Measurements from ENCODE around the gene KDM2A.
A peak's percentile ranks its signal among the peaks of the same experiment; 100 is the strongest.

Gene KDM2A

GRCh38 chr11:67262731-67263675 is 143.9 kb downstream of the KDM2A start:
- DNase-seq, result peak; percentile 11

GRCh38 chr11:67264260-67264659 is 145.2 kb downstream of the KDM2A start:
- DNase-seq, result no peak

GRCh38 chr11:67264877-67265632 is 146.0 kb downstream of the KDM2A start:
- DNase-seq, result no peak

- no peak for DNase-seq
Measured at GRCh38 chr11:67265633-67266448, 146.8 kb downstream of the KDM2A start.

GRCh38 chr11:67266449-67267187 is 147.6 kb downstream of the KDM2A start, which contains the start of gene GRK2:
GRK2 (plus strand) TSS chr11:67266473; CDS start chr11:67266700, 227 bp downstream.
- DNase-seq, result peak; percentile 28

GRCh38 chr11:67267188-67268080 is 148.4 kb downstream of the KDM2A start:
- DNase-seq, result no peak

- DNase-seq, result no peak
Measured at GRCh38 chr11:67268081-67268961, 149.3 kb downstream of the KDM2A start.

- DNase-seq, result no peak
Measured at GRCh38 chr11:67268962-67269268, 149.9 kb downstream of the KDM2A start.

- DNase-seq, result no peak
Measured at GRCh38 chr11:67269401-67270255, 150.6 kb downstream of the KDM2A start.

- DNase-seq, result no peak
Measured at GRCh38 chr11:67270256-67271204, 151.5 kb downstream of the KDM2A start.

GRCh38 chr11:67271205-67271540 is 152.1 kb downstream of the KDM2A start:
- no peak for DNase-seq

- DNase-seq, result no peak
Measured at GRCh38 chr11:67271541-67272284, 152.7 kb downstream of the KDM2A start.

- DNase-seq, result no peak
Measured at GRCh38 chr11:67272327-67273259, 153.5 kb downstream of the KDM2A start.

- no peak for DNase-seq
Measured at GRCh38 chr11:67273260-67273990, 154.4 kb downstream of the KDM2A start.

Measured in NCI-H1048 (cell line).